Transverse colon (tissue), 4 donors: ENCODE results near the gene COL4A6. TPM values are rescaled to one million over a fixed set of nuclear protein-coding genes. Genes with fewer than 3 reads are reported as not detected.
A peak's percentile ranks its signal among the peaks of the same experiment; 100 is the strongest.

Experiments
- DNase-seq: peaks from one replicate; pipeline ENCODE4 v3.0.0-alpha.2; 2019
- H3K27ac ChIP-seq, 4 donors: fragments of 200-600 bp; sonication (generic); 2 replicates each; pipeline ENCODE4 v1.5.1; 2016 to 2018; ENCODE audit warnings: inconsistent platforms in 4 of 4
- H3K27me3 ChIP-seq: fragments of 200-600 bp; sonication (generic); 2 replicates; pipeline ENCODE4 v1.5.1; 2017; ENCODE audit warnings: inconsistent platforms
- H3K36me3 ChIP-seq, 4 donors: fragments of 200-600 bp; sonication (generic); 2 replicates each; pipeline ENCODE4 v1.5.1; 2017 to 2019; ENCODE audit warnings: inconsistent platforms in 4 of 4
- H3K4me1 ChIP-seq, 4 donors: fragments of 200-600 bp; sonication (generic); 2 replicates each; pipeline ENCODE4 v1.5.1; 2017 to 2020; ENCODE audit warnings: inconsistent platforms in 4 of 4
- H3K4me3 ChIP-seq, 4 donors: fragments of 200-600 bp; sonication (generic); 1 replicate in 1 of 4; 2 replicates in 3 of 4; pipeline versions ENCODE4 v1.5.1 to v1.6.1; 2017 to 2019; ENCODE audit warnings: inconsistent platforms in 4 of 4
- H3K9me3 ChIP-seq, 2 donors: fragments of 200-600 bp; sonication (generic); 2 replicates each; pipeline ENCODE4 v1.5.1; 2017 to 2019; ENCODE audit warnings: inconsistent platforms in 2 of 2
- CTCF ChIP-seq, 5 experiments: fragments of 200-600 bp in 3 of 5; fragments of 450-650 bp in 2 of 5; sonication (generic) in 3 of 5; IDR thresholded peaks; 1 replicate in 2 of 5; 2 replicates in 3 of 5; pipeline ENCODE4 v1.5.1; 2016 to 2017; ENCODE audit warnings: antibody characterized with exemption in 5 of 5, inconsistent platforms in 3 of 5, mild to moderate bottlenecking in 2 of 5, moderate library complexity in 1 of 5
- EP300 ChIP-seq: sonication (generic); formaldehyde crosslinking; IDR thresholded peaks from one replicate; pipeline ENCODE4 v1.6.1; 2017; ENCODE audit warnings: antibody characterized with exemption, low read depth
- POLR2A ChIP-seq: fragments of 450-650 bp; IDR thresholded peaks from one replicate; pipeline ENCODE4 v1.6.1; 2016; ENCODE audit warnings: antibody characterized with exemption, mild to moderate bottlenecking, moderate library complexity
- POLR2AphosphoS5 ChIP-seq, 3 donors: sonication (generic); formaldehyde crosslinking; IDR thresholded peaks; one replicate each; pipeline ENCODE4 v1.6.1; 2016; ENCODE audit warnings: antibody characterized with exemption in 3 of 3
- WGBS, 2 donors: methylation state at CpG; one replicate each; pipeline ENCODE4 v1.1.5; 2018; ENCODE audit warnings: low coverage in 1 of 2; 5-methylcytosine and 5-hydroxymethylcytosine counted together
- in situ Hi-C, 4 donors: fragments of 200-750 bp; cut with MboI; loops; one replicate each; pipeline versions ENCODE4 v1.15.0 to v1.15.1; 2017; ENCODE audit warnings: low sequenced_read_pairs in 3 of 4, low pct_ligation_motif_present in 1 of 4, low pct_unique_long_range_greater_than_20kb in 1 of 4
- intact Hi-C: fragments of 100-400 bp; cut with DNase I; formaldehyde crosslinking; loops from one replicate; pipeline ENCODE4 v1.15.1; 2023; ENCODE audit warnings: low total_unique reads
- total RNA-seq, 4 donors: library from RNA; depleted of rRNA; stranded (reverse); fragments of >200 nt; gene quantifications; one replicate each; pipeline ENCODE4 v1.1.0, GENCODE V29; 2016

The COL4A6 gene
- total RNA-seq, 4 donors from 2014 or later, result 0.32 to 0.75 (median 0.57) TPM

- DNase-seq, result no peak
- TF ChIP-seq POLR2A, result no peak
- TF ChIP-seq EP300, result no peak
- no peak for TF ChIP-seq CTCF (IDR thresholded peaks at IDR 0.05)
- TF ChIP-seq POLR2AphosphoS5 (IDR thresholded peaks at IDR 0.05), result no peak
- Histone ChIP-seq H3K27ac (no peak overlapping the region), H3K9me3 (no peaks in the 10 kb centered on the region), H3K4me3 (no peak overlapping the region), H3K4me1 (no peaks in the 10 kb centered on the region), H3K27me3 (no peaks in the 10 kb centered on the region), H3K36me3 (no peaks in the 10 kb centered on the region)
- intact Hi-C loops, result no loop called here
- 86% methylated on average over 2 of the region's 2 CpGs; no CpG with 5 or more reads in 1 of the 2 donors for WGBS, 2 donors
- in situ Hi-C loops, result no loop called here
Observed at GRCh38 chrX:108156082-108156481, 282.1 kb downstream of the COL4A6 start.

GRCh38 chrX:108148524-108148923 lies 289.7 kb downstream of the COL4A6 start:
- DNase-seq, result no peak
- Histone ChIP-seq H3K36me3 (no peaks in the 10 kb centered on the region), H3K4me1 (no peaks in the 10 kb centered on the region), H3K4me3 (no peak overlapping the region), H3K27ac (no peak overlapping the region), H3K9me3 (no peaks in the 10 kb centered on the region), H3K27me3 (no peaks in the 10 kb centered on the region)
- in situ Hi-C loops, result no loop called here
- TF ChIP-seq POLR2AphosphoS5 (IDR thresholded peaks at IDR 0.05), result no peak
- no peak for TF ChIP-seq POLR2A
- TF ChIP-seq EP300, result no peak
- no peak for TF ChIP-seq CTCF (IDR thresholded peaks at IDR 0.05)
- intact Hi-C loops, result no loop called here

GRCh38 chrX:108138814-108139702 lies 299.2 kb downstream of the COL4A6 start:
- in situ Hi-C loops (no loop called here), intact Hi-C loops (no loop called here)
- H3K4me1 ChIP-seq, result no peaks in the 10 kb centered on the region
- H3K9me3 ChIP-seq, result no peaks in the 10 kb centered on the region
- no peak overlapping the region for H3K27ac ChIP-seq
- TF ChIP-seq CTCF (IDR thresholded peaks at IDR 0.05) (peak in 3 of 5 experiments; percentile 19 to 33 (median 21)), EP300 (no peak), POLR2A (no peak), POLR2AphosphoS5 (IDR thresholded peaks at IDR 0.05) (no peak)
- H3K4me3 ChIP-seq, result no peak overlapping the region
- DNase-seq, result no peak
- no peaks in the 10 kb centered on the region for H3K27me3 ChIP-seq
- no peaks in the 10 kb centered on the region for H3K36me3 ChIP-seq
- 68% methylated on average over 7 of the region's 7 CpGs; no CpG with 5 or more reads in 1 of the 2 donors for WGBS, 2 donors

- no peaks in the 10 kb centered on the region for H3K9me3 ChIP-seq
- 76% methylated on average over 1 of the region's 1 CpG; no CpG with 5 or more reads in 1 of the 2 donors for WGBS, 2 donors
- TF ChIP-seq CTCF (IDR thresholded peaks at IDR 0.05) (no peak), EP300 (no peak), POLR2A (no peak), POLR2AphosphoS5 (IDR thresholded peaks at IDR 0.05) (no peak)
- no peaks in the 10 kb centered on the region for H3K4me1 ChIP-seq
- DNase-seq, result no peak
- in situ Hi-C loops, result no loop called here
- intact Hi-C loops, result no loop called here
- no peaks in the 10 kb centered on the region for H3K27me3 ChIP-seq
- H3K27ac ChIP-seq, result no peak overlapping the region
- H3K36me3 ChIP-seq, result no peaks in the 10 kb centered on the region
- H3K4me3 ChIP-seq, result no peak overlapping the region
Observed at GRCh38 chrX:108134724-108135123, 303.5 kb downstream of the COL4A6 start.
